DND-41 (cell line): ENCODE data around the gene MYH14.

Experiments
- ATAC-seq: fragments of 200-7000 bp; cut with Tn5 transposase; 3 replicates; pipeline ENCODE4 v1.9.1; 2021; ENCODE audit warnings: low read depth; ENCODE audit not compliant: insufficient read depth
- DNase-seq: peaks from one replicate; pipeline ENCODE4 v3.0.0-alpha.2; 2020
- H2AFZ ChIP-seq: 2 replicates; pipeline ENCODE4 v1.6.0; 2012; ENCODE audit warnings: low read depth, low read length
- H3K27ac ChIP-seq: 2 replicates; pipeline ENCODE4 v1.5.1; 2012; ENCODE audit warnings: low read length, inconsistent platforms
- H3K27me3 ChIP-seq: fragments of 200-600 bp; sonication (generic); 2 replicates; pipeline ENCODE4 v1.6.0; 2012; ENCODE audit warnings: low read length, mild to moderate bottlenecking, inconsistent platforms; ENCODE audit not compliant: insufficient read depth, poor library complexity
- H3K36me3 ChIP-seq: 2 replicates; pipeline ENCODE4 v1.5.1; 2012; ENCODE audit warnings: low read length, inconsistent platforms; ENCODE audit not compliant: insufficient read depth
- H3K4me1 ChIP-seq: 2 replicates; pipeline ENCODE4 v1.5.1; 2012; ENCODE audit warnings: mild to moderate bottlenecking, low read length; ENCODE audit not compliant: insufficient read depth
- H3K4me2 ChIP-seq: 2 replicates; pipeline ENCODE4 v1.6.0; 2012; ENCODE audit warnings: mild to moderate bottlenecking, moderate library complexity, low read length, inconsistent platforms; ENCODE audit not compliant: insufficient read depth
- H3K4me3 ChIP-seq, 2 experiments: fragments of 200-600 bp in 1 of 2; shearing (Covaris generic) in 1 of 2; 2 replicates each; pipeline ENCODE4 v1.5.1; 2012 to 2016; ENCODE audit warnings: inconsistent platforms in 2 of 2, low read length in 2 of 2, mild to moderate bottlenecking in 2 of 2, low read depth in 1 of 2, moderate library complexity in 1 of 2
- H3K79me2 ChIP-seq: 2 replicates; pipeline ENCODE4 v1.6.0; 2012; ENCODE audit warnings: low read length, inconsistent platforms; ENCODE audit not compliant: insufficient read depth
- H3K9ac ChIP-seq: 2 replicates; pipeline ENCODE4 v1.6.0; 2012; ENCODE audit warnings: low read depth, mild to moderate bottlenecking, inconsistent platforms, low read length, moderate library complexity
- H3K9me3 ChIP-seq: 2 replicates; pipeline ENCODE4 v1.5.1; 2012; ENCODE audit warnings: low read length, moderate library complexity, mild to moderate bottlenecking, inconsistent platforms; ENCODE audit not compliant: insufficient read depth, severe bottlenecking
- H4K20me1 ChIP-seq: 2 replicates; pipeline ENCODE4 v1.6.0; 2012; ENCODE audit warnings: low read length; ENCODE audit not compliant: insufficient read depth
- EZH2 ChIP-seq: IDR thresholded peaks from 3 replicates; pipeline ENCODE4 v1.6.1; 2012; ENCODE audit warnings: borderline replicate concordance, low read depth, mild to moderate bottlenecking, moderate library complexity, low read length, inconsistent platforms; ENCODE audit not compliant: severe bottlenecking
- TF ChIP-seq, protein P1 (sequence below): IDR thresholded peaks from 2 replicates; pipeline ENCODE4 v1.5.1; 2012; ENCODE audit warnings: borderline replicate concordance, low read length, moderate library complexity, mild to moderate bottlenecking; ENCODE audit not compliant: poor library complexity, severe bottlenecking; ENCODE audit errors: extremely low read depth

Gene MYH14

DNA sequence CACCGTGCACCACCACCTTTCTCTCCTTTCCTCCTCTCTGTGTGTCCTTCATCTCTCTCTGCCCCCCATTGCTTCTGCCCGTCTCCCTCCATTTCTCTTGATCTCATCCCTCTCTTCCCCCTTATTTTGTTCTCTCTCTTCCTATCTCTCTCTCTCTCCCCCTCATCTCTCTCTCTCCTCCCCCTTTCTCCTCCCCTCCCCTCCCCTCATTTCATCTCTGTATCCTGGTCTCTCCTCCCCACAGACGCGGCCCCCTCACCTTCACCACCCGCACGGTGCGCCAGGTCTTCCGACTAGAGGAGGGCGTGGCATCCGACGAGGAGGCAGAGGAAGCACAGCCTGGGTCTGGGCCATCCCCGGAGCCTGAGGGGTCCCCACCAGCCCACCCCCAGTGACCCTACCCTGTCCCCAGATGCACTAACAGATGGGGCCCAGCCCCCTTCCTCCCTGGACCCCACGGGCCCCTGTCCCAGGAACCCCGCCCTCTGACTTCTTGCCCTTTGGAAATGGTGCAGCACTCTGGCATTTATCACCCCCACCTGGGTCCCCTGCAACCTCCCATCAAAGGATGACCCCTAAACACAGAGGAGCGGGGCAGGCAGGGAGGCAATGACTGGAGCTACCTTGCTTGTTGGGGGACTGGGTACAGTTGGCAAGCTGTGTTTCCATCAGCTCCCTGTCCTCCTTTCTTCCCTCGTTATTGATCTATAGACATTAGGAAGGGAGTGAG, 106.1 kb downstream of the MYH14 start:
- Histone ChIP-seq H3K4me3 (no peak overlapping the region), H3K79me2 (no peaks in the 10 kb centered on the region), H3K27me3 (peaks cover 6% of the 10 kb centered on the region), H3K27ac (no peak overlapping the region), H3K4me1 (no peaks in the 10 kb centered on the region), H3K9ac (no peak overlapping the region), H3K9me3 (no peaks in the 10 kb centered on the region), H3K36me3 (no peaks in the 10 kb centered on the region), H4K20me1 (no peaks in the 10 kb centered on the region; the same call in 1 of the 2 replicates), H2AFZ (no peak overlapping the region), H3K4me2 (no peak overlapping the region)
- ATAC-seq (no peak), DNase-seq (no peak)
- TF ChIP-seq EZH2 = no peak
- TF ChIP-seq, protein P1, sequence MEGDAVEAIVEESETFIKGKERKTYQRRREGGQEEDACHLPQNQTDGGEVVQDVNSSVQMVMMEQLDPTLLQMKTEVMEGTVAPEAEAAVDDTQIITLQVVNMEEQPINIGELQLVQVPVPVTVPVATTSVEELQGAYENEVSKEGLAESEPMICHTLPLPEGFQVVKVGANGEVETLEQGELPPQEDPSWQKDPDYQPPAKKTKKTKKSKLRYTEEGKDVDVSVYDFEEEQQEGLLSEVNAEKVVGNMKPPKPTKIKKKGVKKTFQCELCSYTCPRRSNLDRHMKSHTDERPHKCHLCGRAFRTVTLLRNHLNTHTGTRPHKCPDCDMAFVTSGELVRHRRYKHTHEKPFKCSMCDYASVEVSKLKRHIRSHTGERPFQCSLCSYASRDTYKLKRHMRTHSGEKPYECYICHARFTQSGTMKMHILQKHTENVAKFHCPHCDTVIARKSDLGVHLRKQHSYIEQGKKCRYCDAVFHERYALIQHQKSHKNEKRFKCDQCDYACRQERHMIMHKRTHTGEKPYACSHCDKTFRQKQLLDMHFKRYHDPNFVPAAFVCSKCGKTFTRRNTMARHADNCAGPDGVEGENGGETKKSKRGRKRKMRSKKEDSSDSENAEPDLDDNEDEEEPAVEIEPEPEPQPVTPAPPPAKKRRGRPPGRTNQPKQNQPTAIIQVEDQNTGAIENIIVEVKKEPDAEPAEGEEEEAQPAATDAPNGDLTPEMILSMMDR = no peak

DNA sequence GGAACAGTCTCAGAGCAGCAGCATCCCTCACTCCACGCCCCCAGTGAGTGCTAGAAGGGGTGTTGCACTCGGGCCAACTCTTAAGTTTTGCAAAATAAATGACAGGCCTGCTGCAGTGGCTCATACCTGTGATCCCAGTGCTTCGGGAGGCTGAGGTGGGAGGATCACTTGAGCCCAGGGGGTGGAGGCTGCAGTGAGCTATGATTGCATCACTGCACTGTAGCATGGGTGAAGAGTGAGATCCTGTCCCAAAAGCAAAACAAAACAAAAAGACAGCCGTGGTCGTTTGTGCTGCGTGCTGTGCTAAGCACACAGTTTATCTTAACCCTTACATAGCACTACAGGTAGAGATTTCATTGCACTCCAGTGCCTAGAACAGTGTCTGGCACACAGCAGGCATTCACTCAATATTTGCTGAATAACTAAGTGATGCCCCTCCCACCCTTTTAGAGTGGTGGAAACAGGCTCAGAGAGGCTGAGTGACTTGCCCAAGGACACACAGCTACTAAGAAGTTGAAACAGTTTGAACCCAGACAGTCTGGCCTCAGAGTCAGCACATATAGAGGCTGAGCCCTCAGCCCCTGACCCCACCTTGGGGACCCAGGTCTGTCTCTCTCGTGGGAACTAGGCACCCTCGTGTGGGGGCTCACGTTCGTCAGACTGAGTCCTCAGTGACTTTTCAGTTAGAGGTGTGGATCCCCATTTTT, 107.5 kb downstream of the MYH14 start:
- H3K4me1 ChIP-seq = peaks cover 3% of the 10 kb centered on the region; the same call in 1 of the 2 replicates
- ATAC-seq (no peak), DNase-seq (no peak)
- H2AFZ ChIP-seq = no peak overlapping the region
- H3K4me3 ChIP-seq = no peak overlapping the region
- no peak overlapping the region for H3K27ac ChIP-seq
- no peaks in the 10 kb centered on the region for H3K79me2 ChIP-seq
- H3K9ac ChIP-seq = no peak overlapping the region
- no peaks in the 10 kb centered on the region; the same call in 1 of the 2 replicates for H4K20me1 ChIP-seq
- H3K4me2 ChIP-seq = no peak overlapping the region
- H3K9me3 ChIP-seq = no peaks in the 10 kb centered on the region
- peaks cover 6% of the 10 kb centered on the region for H3K27me3 ChIP-seq
- no peaks in the 10 kb centered on the region for H3K36me3 ChIP-seq
- no peak for TF ChIP-seq EZH2
- TF ChIP-seq, protein P1 = no peak

DNA sequence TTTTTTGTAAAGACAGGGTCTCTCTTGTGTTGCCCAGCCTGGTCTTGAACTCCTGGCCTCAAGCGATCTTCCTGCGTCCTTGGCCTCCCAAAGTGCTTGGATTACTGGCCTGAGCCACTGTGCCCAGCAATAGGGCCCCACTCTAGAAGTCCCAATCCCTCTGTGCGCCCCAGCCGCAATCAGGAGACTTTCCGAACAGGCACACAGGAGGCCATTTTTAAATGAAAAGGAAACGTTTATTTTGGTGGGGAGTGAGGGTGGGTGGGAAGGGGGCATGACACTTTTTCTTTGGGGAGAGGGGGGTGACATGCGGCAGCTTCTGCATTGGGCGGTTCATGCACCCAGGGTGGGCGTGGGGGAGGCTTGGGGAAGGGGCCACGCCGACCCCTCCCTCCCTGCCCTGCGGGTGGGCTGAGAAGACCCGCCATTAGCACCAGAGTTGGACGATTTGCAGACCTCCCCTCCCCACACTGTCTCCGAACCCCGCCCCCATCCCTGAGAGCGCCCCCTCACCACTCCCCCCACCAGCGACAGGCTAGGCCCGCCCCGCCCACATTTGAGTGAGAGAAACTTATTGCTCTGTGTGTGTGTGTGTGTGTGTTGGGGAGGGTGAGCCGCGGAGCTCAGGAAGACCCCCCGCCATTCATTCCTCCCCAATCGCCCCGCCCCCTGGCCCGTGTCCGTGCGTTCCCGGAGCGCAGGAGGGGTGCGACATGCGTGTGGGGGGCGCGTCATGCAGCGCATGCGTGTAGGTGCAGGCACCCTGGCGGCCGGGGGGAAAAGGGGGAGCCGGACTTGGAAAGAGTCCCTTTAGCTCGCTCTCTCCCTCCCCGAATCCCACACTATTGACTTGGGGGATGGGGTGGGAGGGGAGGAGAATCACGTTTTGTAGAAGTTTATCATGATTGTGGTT, 108.6 kb downstream of the MYH14 start:
- no peaks in the 10 kb centered on the region for H3K9me3 ChIP-seq
- H3K4me1 ChIP-seq = peaks cover 7% of the 10 kb centered on the region; the same call in 1 of the 2 replicates
- H3K79me2 ChIP-seq = no peaks in the 10 kb centered on the region
- H2AFZ ChIP-seq = no peak overlapping the region
- TF ChIP-seq EZH2 = no peak
- TF ChIP-seq, protein P1 = no peak
- H3K27me3 ChIP-seq = peaks cover 2% of the 10 kb centered on the region
- H4K20me1 ChIP-seq = no peaks in the 10 kb centered on the region; the same call in 1 of the 2 replicates
- ATAC-seq (no peak), DNase-seq (no peak)
- no peak overlapping the region for H3K27ac ChIP-seq
- H3K36me3 ChIP-seq = no peaks in the 10 kb centered on the region
- no peak overlapping the region for H3K4me3 ChIP-seq
- H3K4me2 ChIP-seq = no peak overlapping the region
- no peak overlapping the region for H3K9ac ChIP-seq
